AG09319 (cell line): ENCODE data around the gene TFDP1.
A peak's percentile ranks its signal among the peaks of the same experiment; 100 is the strongest.
"Not testable (repeated sequence)": the region's sequence is repeated elsewhere in the genome, so short reads cannot be mapped to it uniquely, and the experiment has no call there.

Source experiments
- DNase-seq: peaks from one replicate; pipeline ENCODE4 v3.0.0-alpha.2; 2010; ENCODE audit warnings: low read depth; ENCODE audit errors: extremely low read depth
- TF ChIP-seq, protein P1 (sequence below): IDR thresholded peaks from 2 replicates; pipeline ENCODE4 v1.5.1; 2011; ENCODE audit warnings: low read depth, mild to moderate bottlenecking, inconsistent platforms, low read length, moderate library complexity

The TFDP1 gene

DNA sequence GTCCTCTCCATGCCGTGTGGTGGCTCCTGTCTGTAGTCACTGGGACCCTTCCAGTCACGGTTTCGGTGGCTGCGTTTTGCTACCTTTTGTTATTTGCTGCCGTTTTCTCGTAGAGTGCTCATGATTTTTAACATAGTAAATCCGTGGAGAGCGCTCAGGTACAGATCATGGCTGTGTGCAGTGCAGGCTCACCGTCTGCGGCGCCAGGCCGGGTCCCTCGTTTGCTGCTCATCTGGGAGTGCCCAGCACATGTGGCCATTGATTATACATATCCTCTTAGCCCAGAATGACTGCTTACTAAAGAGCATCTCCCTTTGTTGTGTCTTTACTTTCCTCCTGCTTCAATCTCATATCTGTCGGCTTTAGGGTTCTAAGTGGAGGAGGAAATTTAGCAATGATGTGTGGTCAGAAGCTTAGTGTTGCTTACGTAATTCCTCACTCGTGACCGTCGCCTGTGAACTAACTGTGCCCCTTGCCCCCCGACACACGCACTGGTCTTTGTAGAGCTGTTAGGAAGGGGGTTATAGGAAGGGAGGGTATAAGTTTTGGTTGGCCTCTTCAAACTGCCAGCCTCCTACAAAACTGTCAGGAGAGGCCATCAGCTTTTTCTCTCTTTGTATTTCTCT is 31.8 kb downstream of the TFDP1 start:
- TF ChIP-seq, protein P1, sequence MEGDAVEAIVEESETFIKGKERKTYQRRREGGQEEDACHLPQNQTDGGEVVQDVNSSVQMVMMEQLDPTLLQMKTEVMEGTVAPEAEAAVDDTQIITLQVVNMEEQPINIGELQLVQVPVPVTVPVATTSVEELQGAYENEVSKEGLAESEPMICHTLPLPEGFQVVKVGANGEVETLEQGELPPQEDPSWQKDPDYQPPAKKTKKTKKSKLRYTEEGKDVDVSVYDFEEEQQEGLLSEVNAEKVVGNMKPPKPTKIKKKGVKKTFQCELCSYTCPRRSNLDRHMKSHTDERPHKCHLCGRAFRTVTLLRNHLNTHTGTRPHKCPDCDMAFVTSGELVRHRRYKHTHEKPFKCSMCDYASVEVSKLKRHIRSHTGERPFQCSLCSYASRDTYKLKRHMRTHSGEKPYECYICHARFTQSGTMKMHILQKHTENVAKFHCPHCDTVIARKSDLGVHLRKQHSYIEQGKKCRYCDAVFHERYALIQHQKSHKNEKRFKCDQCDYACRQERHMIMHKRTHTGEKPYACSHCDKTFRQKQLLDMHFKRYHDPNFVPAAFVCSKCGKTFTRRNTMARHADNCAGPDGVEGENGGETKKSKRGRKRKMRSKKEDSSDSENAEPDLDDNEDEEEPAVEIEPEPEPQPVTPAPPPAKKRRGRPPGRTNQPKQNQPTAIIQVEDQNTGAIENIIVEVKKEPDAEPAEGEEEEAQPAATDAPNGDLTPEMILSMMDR, result no peak
- DNase-seq, result no peak

DNA sequence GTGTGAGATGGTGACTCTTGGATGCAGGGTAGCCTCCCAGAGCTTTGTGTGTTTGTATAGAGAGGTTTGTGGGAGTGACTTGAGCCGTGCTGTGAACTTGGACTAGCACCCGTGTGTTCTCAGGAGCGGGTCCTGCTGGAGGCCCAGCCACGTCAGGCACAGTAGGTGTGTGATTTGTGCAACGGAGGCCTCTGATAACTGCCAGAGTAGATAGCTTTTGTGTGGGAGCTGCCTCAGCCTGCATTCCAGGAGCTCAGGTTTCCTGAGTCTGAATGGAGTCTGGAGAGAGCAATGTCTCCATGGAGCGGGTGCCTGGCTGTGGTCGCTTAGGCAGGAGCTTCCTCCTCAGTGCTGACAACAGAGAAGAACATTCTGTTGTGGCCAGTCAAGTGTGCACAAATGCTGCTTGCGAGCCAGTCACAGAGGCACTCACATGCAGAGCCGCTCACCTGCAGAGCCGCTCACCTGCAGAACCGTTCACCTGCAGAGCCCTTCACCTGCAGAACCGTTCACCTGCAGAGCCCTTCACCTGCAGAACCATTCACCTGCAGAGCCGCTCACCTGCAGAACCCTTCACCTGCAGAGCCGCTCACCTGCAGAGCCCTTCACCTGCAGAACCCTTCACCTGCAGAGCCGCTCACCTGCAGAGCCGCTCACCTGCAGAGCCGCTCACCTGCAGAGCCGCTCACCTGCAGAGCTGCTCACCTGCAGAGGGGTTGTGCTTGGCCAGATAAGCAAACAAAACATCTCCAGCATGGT is 32.6 kb downstream of the TFDP1 start:
- TF ChIP-seq, protein P1, result no peak
- DNase-seq, result no peak

DNA sequence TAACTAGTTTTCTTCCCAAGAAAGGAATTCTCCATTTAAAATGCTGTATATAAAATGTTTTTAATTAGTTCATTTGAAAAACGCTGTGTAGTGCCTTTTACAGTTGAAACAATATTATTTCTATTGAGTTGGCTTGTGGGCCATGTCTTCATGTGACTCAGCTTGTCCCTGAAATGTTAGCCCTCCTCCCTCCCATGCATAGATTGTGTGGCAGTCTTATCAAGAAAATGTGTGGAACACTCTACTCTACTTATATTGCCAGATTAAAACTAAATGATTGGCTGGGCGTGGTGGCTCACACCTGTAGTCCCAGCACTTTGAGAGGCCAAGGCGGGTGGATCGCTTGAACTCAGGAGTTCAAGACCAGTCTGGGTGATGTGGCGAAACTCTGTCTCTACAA is 33.4 kb downstream of the TFDP1 start:
- TF ChIP-seq, protein P1, result no peak
- no peak for DNase-seq

DNA sequence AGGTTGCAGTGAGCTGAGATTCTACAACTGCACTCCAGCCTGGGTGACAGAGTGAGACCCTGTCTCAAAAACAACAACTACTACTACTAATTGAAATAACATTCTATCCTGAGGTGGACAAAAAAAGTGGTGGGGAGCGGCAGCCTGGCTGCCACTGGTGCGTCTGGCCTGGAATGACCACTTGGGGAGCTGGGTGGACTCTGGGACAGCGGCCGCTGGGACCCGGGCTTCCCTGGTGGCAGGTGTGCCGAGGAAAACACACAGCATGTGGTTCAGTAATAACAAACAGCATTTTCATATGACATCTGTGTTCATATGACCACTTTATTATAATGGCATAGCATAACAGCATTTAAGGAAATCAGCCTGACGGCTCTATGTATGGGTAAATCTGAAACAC is 33.9 kb downstream of the TFDP1 start:
- DNase-seq, result no peak
- TF ChIP-seq, protein P1, result no peak

DNA sequence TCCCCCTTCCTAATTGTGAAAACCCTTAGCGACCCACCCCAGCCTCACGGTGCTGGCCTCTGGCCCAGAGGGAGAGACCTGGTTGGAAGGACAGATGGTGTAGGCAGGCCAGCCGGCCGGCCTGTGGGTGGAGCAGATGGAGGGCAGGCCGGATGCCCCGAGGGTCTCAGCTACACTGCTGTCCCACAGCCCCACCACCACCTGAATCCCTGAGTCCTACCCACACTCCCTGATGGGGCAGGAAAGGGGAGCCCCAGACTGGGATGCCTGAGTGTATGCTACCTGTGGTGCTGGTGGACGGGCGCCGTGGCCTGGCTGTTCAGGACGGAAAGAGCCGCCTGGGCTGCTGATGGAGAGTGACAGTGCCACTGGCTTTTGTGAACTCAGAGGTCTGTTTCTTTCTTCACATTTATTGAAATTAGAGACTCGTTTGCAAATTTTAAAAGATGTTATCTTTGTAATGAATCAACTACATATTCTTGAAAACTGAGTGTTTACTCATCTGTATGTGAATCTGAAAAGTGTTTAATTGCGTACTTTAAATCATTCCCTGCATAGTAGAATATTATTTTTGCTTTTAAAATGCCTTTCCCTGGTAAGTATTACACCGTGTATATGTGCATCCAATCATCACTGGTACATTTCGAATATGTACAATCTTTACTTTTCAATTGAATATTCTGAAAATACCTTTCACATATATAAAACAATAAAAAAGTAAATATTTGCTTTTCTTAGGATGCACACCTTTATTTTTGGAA is 35.7 kb downstream of the TFDP1 start:
- TF ChIP-seq, protein P1, result no peak
- no peak for DNase-seq

DNA sequence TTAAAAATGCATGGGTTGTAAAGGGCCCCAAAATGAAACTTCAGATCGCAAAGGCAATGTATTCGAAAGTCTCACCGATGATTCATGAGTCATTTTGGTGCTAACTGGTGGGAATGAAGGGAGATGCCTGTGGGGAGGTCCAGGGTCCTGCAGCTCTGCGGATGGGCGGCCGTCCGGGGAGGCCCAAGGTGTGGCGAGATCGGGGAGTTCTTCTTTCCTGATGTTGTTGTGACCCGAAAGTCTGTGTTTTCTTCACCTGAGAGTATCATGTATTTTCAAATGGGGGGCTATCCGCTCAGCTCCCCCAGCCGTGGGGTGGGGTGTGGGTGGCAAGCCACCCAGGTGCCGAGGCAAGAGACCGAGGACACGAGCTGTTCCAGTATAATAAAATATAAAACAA is 36.5 kb downstream of the TFDP1 start:
- TF ChIP-seq, protein P1, result no peak
- DNase-seq, result no peak

DNA sequence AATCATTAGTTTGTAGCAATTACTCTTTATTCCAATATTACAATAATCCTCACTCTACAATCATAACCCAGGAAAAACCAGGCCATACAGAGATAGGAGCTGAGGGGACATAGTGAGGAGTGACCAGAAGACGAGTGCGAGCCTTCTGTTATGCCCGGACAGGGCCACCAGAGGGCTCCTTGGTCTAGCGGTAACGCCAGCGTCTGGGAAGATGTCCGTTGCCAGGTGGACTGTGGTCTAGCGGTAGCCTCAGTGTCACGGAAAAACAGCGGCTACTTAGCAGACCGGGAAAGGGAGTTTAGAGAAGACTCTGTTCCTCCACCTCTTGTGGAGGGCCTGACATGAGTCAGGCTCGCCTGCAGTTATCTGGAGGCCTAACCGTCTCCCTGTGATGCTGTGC is 36.9 kb downstream of the TFDP1 start:
- not testable (repeated sequence) for DNase-seq
- TF ChIP-seq, protein P1, result peak; percentile 19; the same call in 1 of the 2 replicates

DNA sequence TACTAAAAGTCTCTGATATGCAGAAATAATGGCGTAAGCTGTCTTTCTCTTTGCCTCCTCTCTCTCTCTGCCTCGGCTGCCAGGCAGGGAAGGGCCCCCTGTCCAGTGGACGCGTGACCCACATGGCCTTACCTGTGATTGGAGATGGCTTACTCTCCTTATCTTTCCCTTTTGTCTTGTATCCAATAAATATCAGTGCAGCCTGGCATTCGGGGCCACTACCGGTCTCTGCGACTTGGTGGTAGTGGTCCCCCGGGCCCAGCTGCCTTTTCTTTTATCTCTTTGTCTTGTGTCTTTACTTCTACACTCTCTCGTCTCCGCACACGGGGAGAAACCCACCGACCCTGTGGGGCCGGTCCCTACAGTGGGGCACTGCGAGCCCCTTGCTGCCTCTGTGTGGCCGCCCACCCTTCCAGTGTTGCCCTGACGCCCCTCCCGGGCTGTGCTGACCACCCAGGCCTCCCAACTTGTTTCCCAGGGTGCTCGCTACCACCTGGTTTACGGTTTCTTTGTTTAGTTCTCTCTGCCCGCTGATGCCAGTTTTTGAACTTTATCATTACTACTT is 37.5 kb downstream of the TFDP1 start:
- DNase-seq, result not testable (repeated sequence)
